T47D (cell line): Measurements from ENCODE around the gene ENOX1.

Experiments used
- DNase-seq, 2 experiments: peaks; one replicate each; pipeline versions ENCODE4 v3.0.0 to v3.0.0-alpha.2; 2011 to 2012; ENCODE audit warnings: low read depth in 1 of 2, low spot score in 1 of 2
- JUND ChIP-seq: IDR thresholded peaks from 2 replicates; pipeline ENCODE4 v1.6.1; 2012; ENCODE audit warnings: low read depth
- in situ Hi-C: cut with HindIII; loops from 2 replicates; pipeline ENCODE4 v1.10.0; 2016; ENCODE audit warnings: low sequenced_read_pairs, low pct_unique_long_range_greater_than_20kb

Gene ENOX1

GRCh38 chr13:43558939-43559338, 227.8 kb downstream of the ENOX1 start:
- no peak for DNase-seq
- TF ChIP-seq JUND, result no peak
- in situ Hi-C loops, result no loop called here

GRCh38 chr13:43558326-43558725, 228.4 kb downstream of the ENOX1 start:
- in situ Hi-C loops, result no loop called here
- no peak for TF ChIP-seq JUND
- DNase-seq, result no peak

GRCh38 chr13:43555667-43556066, 231.1 kb downstream of the ENOX1 start:
- in situ Hi-C loops, result no loop called here
- DNase-seq, result no peak
- no peak for TF ChIP-seq JUND

GRCh38 chr13:43551897-43552456, 234.8 kb downstream of the ENOX1 start:
- TF ChIP-seq JUND, result no peak
- in situ Hi-C loops, result no loop called here
- DNase-seq, result no peak

- in situ Hi-C loops, result no loop called here
- no peak for DNase-seq
- TF ChIP-seq JUND, result no peak
These were observed 240.0 kb downstream of the ENOX1 start for GRCh38 chr13:43546816-43547215.

GRCh38 chr13:43546251-43546650, 240.5 kb downstream of the ENOX1 start:
- in situ Hi-C loops, result no loop called here
- TF ChIP-seq JUND, result no peak
- DNase-seq, result no peak

GRCh38 chr13:43545317-43545874, 241.4 kb downstream of the ENOX1 start:
- no peak for DNase-seq
- in situ Hi-C loops, result no loop called here
- TF ChIP-seq JUND, result no peak

GRCh38 chr13:43544631-43545030, 242.1 kb downstream of the ENOX1 start:
- no peak for DNase-seq
- in situ Hi-C loops, result no loop called here

GRCh38 chr13:43544011-43544410, 242.8 kb downstream of the ENOX1 start:
- TF ChIP-seq JUND, result no peak
- DNase-seq, result no peak
- in situ Hi-C loops, result no loop called here

More at GRCh38 chr13:43544631-43545030, 242.1 kb downstream of the ENOX1 start:
- no peak for TF ChIP-seq JUND

GRCh38 chr13:43543331-43543730, 243.4 kb downstream of the ENOX1 start:
- no peak for DNase-seq
- in situ Hi-C loops, result no loop called here
- TF ChIP-seq JUND, result no peak

GRCh38 chr13:43537124-43537523, 249.6 kb downstream of the ENOX1 start:
- TF ChIP-seq JUND, result no peak
- in situ Hi-C loops, result no loop called here
- no peak for DNase-seq

- TF ChIP-seq JUND, result no peak
- DNase-seq, result peak; percentile 8 to 60
- in situ Hi-C loops, result no loop called here
These were observed 257.0 kb downstream of the ENOX1 start for GRCh38 chr13:43529796-43530195.

GRCh38 chr13:43528992-43529391, 257.8 kb downstream of the ENOX1 start:
- no peak for TF ChIP-seq JUND
- no peak for DNase-seq
- in situ Hi-C loops, result no loop called here

GRCh38 chr13:43522788-43523187, 264.0 kb downstream of the ENOX1 start:
- no peak for DNase-seq
- in situ Hi-C loops, result no loop called here
- no peak for TF ChIP-seq JUND
